ENCODE results near the gene CNNM2.
"Not testable (repeated sequence)": the region's sequence is repeated elsewhere in the genome, so short reads cannot be mapped to it uniquely, and the experiment has no call there.

Gene CNNM2

DNA sequence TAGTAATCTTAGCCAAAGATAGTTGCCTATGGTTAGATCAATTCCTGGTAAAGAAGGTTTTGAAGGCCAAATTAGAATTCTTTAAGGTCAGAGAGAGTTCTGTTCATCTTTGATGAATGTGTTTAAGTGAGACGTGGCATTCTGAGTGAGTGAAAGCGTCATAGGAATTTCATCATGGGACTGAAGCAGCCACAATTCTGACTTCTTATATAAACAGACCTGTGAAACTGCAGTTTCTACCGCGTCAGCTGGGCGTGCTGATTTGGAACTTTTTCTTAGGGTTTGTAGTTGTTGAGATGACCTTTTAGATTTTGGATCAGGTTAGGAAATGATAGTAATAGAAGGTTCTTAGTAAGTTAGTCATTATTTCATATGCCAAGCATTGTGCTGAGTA lies 103.8 kb downstream of the CNNM2 start:
- in situ Hi-C loops (cut with MboI; ENCODE audit: low sequenced_read_pairs), result no loop called here

DNA sequence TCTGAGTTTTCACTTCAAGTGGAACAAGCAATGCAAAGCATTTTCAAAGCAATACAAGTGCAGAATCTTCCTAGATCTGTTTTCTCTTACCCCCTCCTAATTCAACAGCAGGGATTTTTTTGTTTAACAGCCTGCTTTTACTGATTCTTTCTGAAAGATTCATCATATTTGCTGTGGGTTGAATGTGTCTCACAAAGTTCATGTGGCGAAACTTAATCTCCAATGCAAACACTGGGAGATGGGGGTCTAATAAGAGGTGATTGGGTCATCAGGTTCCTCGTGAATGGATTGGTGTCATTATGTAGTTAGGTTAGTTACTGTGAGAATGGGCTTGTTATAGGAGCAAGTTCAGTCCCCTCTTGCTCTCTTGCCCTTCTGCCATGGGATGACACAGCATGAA lies 107.6 kb downstream of the CNNM2 start:
- in situ Hi-C loops (cut with MboI; ENCODE audit: low sequenced_read_pairs), result no loop called here

DNA sequence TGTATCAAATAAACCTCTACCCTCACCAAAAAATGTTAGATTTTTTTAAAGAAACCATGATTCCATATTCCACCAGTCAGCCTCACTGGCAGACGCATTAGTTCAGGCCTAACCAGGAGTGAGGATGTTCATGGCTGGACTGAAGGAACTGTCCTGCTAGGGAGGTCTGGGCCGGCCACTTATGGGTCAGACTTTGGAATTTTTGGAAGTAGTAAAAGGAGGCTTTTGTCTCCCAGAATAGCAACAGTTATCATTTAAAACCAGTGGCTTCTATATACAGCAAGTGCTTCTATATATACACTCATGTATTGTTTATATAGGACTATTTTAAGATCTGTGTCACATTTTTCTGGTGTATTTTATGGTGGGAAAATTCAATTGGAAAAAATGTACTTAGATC lies 120.5 kb downstream of the CNNM2 start:
- in situ Hi-C loops (cut with MboI; ENCODE audit: low sequenced_read_pairs), result no loop called here

DNA sequence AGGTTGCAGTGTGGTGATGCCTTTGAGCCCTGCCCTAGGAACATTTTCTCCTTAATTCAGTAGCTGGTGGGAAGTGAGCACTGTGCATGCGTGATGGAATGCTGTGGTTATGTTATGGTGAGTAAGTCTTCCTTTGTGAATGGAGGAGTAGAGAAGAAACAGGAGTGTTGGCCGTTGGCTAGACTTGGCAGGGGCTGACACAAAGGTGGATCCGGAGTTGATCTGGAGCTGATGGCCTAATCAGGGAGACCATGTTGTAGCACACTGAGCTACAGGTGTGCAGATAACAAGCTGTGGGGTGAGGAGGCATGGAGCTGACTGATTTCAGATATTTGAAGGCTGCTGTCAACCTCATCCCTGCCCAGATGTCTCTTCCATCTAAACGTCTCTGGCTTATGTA lies 122.3 kb downstream of the CNNM2 start:
- in situ Hi-C loops (cut with MboI; ENCODE audit: low sequenced_read_pairs), result no loop called here

DNA sequence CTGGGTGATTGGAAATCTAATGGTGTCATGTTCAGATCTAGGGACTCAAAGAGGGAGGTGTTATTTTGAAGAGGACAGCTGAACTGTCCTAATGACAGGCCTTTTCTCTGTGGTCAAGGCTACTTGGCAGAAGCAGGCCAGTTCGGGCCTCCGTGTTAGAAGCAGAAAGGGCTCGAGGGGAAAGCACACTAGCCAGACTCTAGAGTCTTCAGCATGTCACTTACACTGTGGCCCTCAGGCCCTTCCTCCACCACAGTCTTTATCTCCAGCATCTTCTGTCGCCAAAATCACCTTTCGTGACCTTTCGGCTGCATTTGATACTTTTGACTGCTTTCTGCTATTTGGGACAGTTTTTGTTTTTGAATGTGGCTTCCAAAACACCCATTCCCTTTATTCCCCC lies 123.3 kb downstream of the CNNM2 start:
- in situ Hi-C loops (cut with MboI; ENCODE audit: low sequenced_read_pairs), result no loop called here

- in situ Hi-C loops (cut with MboI; ENCODE audit: low sequenced_read_pairs), result no loop called here
Observed at GRCh38 chr10:103042129-103042528, 124.0 kb downstream of the CNNM2 start.

GRCh38 chr10:103042908-103043307 lies 124.8 kb downstream of the CNNM2 start:
- in situ Hi-C loops (cut with MboI; ENCODE audit: low sequenced_read_pairs), result no loop called here

DNA sequence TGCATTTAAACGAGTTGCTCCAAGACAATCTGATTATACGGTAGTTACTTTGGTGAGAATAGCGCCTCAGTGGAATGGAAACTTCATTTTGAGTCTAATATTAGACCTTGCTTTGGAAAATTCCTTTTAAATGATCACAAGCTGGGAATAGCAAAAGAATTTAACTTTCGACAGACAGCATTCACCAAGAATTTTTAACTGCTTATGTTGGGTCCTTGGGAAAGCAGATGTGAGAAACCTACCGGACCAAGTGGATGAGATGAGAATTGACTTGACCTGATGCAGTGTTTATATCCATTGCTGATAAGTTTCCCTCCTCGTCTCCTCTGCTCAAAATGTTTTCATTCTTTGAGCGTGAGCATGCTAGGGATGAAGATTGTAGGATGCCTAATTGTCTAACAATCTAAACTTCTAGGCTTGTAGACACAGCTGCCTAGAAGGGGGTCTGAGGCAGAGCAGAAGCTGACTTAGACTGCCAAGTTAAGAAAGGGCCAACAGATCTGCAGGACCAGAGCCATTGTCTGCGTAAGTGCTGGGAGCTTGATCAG lies 126.9 kb downstream of the CNNM2 start:
- in situ Hi-C loops (cut with MboI; ENCODE audit: low sequenced_read_pairs), result no loop called here

DNA sequence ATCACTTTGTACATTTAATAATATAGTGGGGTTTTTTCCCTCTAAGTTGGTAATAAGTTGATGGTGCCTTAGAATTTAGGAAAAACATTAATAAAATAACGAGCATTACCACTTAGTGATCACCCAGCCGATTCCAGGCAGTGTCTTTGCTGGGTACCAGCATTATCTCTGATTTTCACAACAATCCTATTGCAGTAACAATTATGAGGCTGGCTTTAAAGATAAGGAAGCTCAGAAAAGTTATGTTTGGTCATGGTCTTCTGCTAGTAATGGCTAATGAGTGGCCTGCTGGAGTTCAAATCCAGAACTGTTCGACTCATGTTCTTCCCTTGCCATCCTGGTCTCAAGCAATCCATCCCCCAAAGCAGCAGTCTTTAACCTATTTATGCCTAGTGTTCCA lies 127.9 kb downstream of the CNNM2 start:
- in situ Hi-C loops (cut with MboI; ENCODE audit: low sequenced_read_pairs), result no loop called here

- in situ Hi-C loops (cut with MboI; ENCODE audit: low sequenced_read_pairs), result no loop called here
Observed at GRCh38 chr10:103047381-103047780, 129.3 kb downstream of the CNNM2 start.

- in situ Hi-C loops (cut with MboI; ENCODE audit: low sequenced_read_pairs), result no loop called here
Observed at GRCh38 chr10:103049237-103049636, 131.1 kb downstream of the CNNM2 start.

DNA sequence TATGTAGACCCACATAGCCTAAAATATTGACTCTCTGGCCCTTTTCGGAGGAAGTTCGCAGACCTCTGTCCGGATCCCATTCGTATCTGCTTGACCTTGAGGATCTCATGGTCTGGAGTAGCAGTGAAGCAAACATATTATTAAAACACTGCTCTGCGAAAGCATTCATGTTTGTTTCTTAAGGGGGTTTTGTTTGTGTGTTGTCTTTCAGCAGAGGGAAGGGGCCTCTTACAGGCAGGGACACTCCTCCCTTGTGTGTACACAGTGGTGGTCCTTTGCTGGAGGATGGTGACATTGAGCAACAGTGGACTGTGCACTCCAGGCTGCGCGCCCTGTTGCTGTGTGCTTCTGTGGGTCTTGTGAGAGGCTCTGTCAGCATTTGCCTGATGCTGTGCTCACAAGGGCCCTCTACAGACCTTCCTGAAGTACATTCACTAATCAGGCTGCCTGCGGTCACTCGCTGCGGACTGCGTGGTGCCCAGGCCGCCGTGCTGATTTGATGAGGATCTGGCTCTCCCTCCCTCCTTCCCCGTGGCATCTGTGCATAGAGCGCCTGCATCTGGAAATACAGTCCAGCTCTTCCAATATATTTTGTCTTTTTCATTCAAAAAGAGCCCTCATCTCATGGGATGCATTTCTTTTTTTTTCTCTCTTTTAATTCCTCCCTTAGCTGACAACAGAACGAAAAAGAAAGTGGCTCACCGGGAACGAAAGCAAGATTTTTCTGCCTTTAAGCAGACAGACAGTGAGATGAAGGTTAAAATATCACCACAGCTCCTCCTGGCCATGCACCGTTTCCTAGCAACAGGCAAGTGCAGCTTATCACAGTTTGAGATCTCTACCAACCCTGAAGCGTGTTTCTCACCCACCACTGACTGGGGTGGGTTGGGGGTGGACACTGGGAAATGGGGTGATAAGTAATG lies 135.8 kb downstream of the CNNM2 start:
- in situ Hi-C loops (cut with MboI; ENCODE audit: low sequenced_read_pairs), result no loop called here

DNA sequence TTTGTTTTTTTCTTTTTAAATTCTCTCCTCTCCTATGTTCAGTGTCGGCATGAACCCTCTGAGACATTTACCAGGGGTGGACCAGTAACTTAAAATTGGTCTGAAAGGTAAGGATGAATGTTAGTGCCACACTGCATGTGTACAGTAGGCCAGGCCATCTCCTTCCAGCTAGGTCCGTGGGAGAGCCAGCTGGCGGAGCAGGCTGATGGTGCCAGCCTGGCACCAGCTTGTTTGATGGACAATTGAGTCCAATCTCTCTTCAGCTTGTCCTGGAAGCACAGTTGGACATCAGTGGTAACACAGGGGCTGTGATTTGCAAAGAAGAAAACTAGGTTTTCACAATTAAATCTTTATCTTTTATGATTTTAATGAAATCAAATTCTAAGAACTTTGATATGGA lies 136.5 kb downstream of the CNNM2 start:
- in situ Hi-C loops (cut with MboI; ENCODE audit: low sequenced_read_pairs), result no loop called here

- in situ Hi-C loops (cut with MboI; ENCODE audit: low sequenced_read_pairs), result no loop called here
Observed at GRCh38 chr10:103055105-103055504, 137.0 kb downstream of the CNNM2 start.

GRCh38 chr10:103058034-103058433 lies 139.9 kb downstream of the CNNM2 start:
- in situ Hi-C loops (cut with MboI; ENCODE audit: low sequenced_read_pairs), result no loop called here

- in situ Hi-C loops (cut with MboI; ENCODE audit: low sequenced_read_pairs), result no loop called here
Observed at GRCh38 chr10:103060575-103060974, 142.5 kb downstream of the CNNM2 start.

GRCh38 chr10:103062854-103063590 lies 144.9 kb downstream of the CNNM2 start:
- in situ Hi-C loops (cut with MboI; ENCODE audit: low sequenced_read_pairs), result no loop called here

GRCh38 chr10:103064956-103065355 lies 146.9 kb downstream of the CNNM2 start:
- in situ Hi-C loops (cut with MboI; ENCODE audit: low sequenced_read_pairs), result no loop called here

DNA sequence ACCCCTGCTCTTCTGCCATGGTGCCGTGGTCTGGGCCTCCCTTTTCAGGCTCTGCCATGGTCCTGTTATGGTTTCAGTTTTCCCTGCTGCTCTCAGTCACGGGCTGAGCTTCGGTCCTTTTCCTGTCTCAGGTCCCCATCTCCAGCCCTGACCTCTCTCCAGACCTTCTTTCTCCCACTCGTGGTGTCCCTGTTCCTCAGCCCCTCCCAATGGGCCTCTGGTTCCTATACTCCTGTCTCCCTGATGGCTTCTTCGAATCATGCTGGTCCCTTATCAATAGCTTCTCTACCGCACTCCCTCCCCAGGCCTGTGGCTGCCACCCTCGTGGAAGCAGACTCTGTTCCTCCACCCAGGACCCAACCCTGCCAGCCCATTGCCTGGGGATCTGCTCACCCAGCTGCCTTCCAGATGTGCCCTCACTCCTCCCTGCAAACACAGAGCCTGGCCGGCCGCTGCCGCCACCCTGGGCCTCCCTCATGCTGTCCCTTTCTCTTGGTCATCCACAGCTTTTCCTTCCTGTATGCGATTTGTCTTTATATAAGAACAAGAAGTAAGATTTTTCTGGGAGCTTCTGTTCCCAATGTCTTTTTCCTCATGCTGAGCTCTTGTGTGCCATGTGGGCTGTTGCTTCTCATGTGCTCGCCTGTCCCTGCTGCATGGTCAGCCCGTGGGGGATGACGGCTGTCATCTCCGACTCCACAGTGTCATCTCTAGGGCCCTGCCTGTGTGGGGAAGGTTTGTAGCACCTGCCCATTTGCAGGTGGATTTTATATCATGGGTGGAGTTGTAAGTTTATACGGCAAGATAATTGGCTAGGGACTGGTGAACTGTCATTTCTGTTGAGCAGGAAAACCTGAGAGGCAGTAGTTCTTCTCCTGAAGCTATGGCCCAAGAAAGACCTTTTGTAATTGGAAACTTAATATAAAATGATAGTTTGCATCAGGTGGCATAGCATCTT lies 148.3 kb downstream of the CNNM2 start:
- in situ Hi-C loops (cut with MboI; ENCODE audit: low sequenced_read_pairs), result no loop called here

DNA sequence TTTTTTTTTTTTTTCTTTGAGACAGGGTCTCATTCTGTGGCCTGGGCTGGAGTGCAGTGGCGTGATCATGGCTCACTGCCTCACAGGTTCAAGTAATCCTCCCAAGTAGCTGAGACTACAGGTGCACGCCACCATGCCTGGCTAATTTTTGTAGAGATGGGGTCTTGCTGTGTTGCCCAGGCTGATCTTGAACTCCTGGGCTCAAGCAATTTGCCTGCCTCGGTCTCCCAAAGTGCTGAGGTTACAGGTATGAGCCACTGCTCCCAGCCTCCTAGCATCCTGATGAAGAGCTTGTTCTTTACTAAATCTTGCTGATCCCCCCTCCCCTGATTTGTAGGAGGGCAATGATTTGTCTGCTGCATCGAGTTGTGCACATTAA lies 149.0 kb downstream of the CNNM2 start:
- in situ Hi-C loops (cut with MboI; ENCODE audit: low sequenced_read_pairs), result not testable (repeated sequence)

- in situ Hi-C loops (cut with MboI; ENCODE audit: low sequenced_read_pairs), result no loop called here
Observed at GRCh38 chr10:103067484-103067883, 149.4 kb downstream of the CNNM2 start.

Measured in hTERT RPE-1 (cell line).